Activated naive CD8-positive, alpha-beta T cell treated with anti-CD3 and anti-CD28 coated beads, Interleukin-2, amount 50 U/mL, for 24 hours (primary cell): ENCODE data around the gene CNTNAP2.

Source experiments
- ATAC-seq: fragments of 150-1000 bp; cut with Tn5 transposase; one replicate; pipeline ENCODE4 v1.10.0; 2021
- DNase-seq: peaks from one replicate; pipeline ENCODE4 v3.0.0; 2021
- H3K27ac Mint-ChIP-seq: one replicate; pipeline ENCODE4 v1.8.0; 2021; ENCODE audit warnings: mild to moderate bottlenecking, mixed read lengths
- H3K27me3 Mint-ChIP-seq: one replicate; pipeline ENCODE4 v1.8.0; 2021; ENCODE audit warnings: mixed read lengths
- H3K36me3 Mint-ChIP-seq: one replicate; pipeline ENCODE4 v1.8.0; 2021; ENCODE audit warnings: low read depth, mixed read lengths
- H3K4me1 Mint-ChIP-seq: one replicate; pipeline ENCODE4 v1.8.0; 2021; ENCODE audit warnings: mixed read lengths
- H3K4me3 Mint-ChIP-seq: one replicate; pipeline ENCODE4 v1.8.0; 2021; ENCODE audit warnings: mild to moderate bottlenecking, moderate library complexity, mixed read lengths
- H3K9me3 Mint-ChIP-seq: one replicate; pipeline ENCODE4 v1.8.0; 2021; ENCODE audit warnings: mixed read lengths

Gene CNTNAP2

GRCh38 chr7:146393346-146393745 lies 276.7 kb downstream of the CNTNAP2 start:
- DNase-seq (no peak), ATAC-seq (no peak)
- Mint-ChIP-seq H3K4me1 (no peaks in the 10 kb centered on the region), H3K36me3 (no peaks in the 10 kb centered on the region), H3K27me3 (no peaks in the 10 kb centered on the region), H3K4me3 (no peak overlapping the region), H3K27ac (no peak overlapping the region), H3K9me3 (no peaks in the 10 kb centered on the region)

- no peak overlapping the region for H3K27ac Mint-ChIP-seq
- H3K36me3 Mint-ChIP-seq: no peaks in the 10 kb centered on the region
- H3K4me3 Mint-ChIP-seq: no peak overlapping the region
- H3K4me1 Mint-ChIP-seq: no peaks in the 10 kb centered on the region
- H3K9me3 Mint-ChIP-seq: peaks cover 4% of the 10 kb centered on the region
- ATAC-seq (no peak), DNase-seq (no peak)
- no peaks in the 10 kb centered on the region for H3K27me3 Mint-ChIP-seq
Observed at GRCh38 chr7:146397141-146397540, 280.5 kb downstream of the CNTNAP2 start.

GRCh38 chr7:146401939-146402338 lies 285.3 kb downstream of the CNTNAP2 start:
- Mint-ChIP-seq H3K4me1 (no peaks in the 10 kb centered on the region), H3K27me3 (no peaks in the 10 kb centered on the region), H3K27ac (no peak overlapping the region), H3K36me3 (no peaks in the 10 kb centered on the region), H3K9me3 (peaks cover 14% of the 10 kb centered on the region), H3K4me3 (no peak overlapping the region)
- no peak for ATAC-seq
- no peak for DNase-seq

- Mint-ChIP-seq H3K9me3 (peaks cover 10% of the 10 kb centered on the region), H3K27ac (no peak overlapping the region), H3K36me3 (no peaks in the 10 kb centered on the region), H3K4me1 (no peaks in the 10 kb centered on the region), H3K27me3 (no peaks in the 10 kb centered on the region), H3K4me3 (no peak overlapping the region)
- ATAC-seq (no peak), DNase-seq (no peak)
Observed at GRCh38 chr7:146405737-146406136, 289.1 kb downstream of the CNTNAP2 start.

- no peak overlapping the region for H3K4me3 Mint-ChIP-seq
- H3K4me1 Mint-ChIP-seq: no peaks in the 10 kb centered on the region
- peaks cover 4% of the 10 kb centered on the region for H3K9me3 Mint-ChIP-seq
- ATAC-seq (no peak), DNase-seq (no peak)
- no peak overlapping the region for H3K27ac Mint-ChIP-seq
- no peaks in the 10 kb centered on the region for H3K27me3 Mint-ChIP-seq
- H3K36me3 Mint-ChIP-seq: no peaks in the 10 kb centered on the region
Observed at GRCh38 chr7:146411975-146412374, 295.4 kb downstream of the CNTNAP2 start.

GRCh38 chr7:146412781-146413180 lies 296.2 kb downstream of the CNTNAP2 start:
- H3K36me3 Mint-ChIP-seq: no peaks in the 10 kb centered on the region
- H3K27me3 Mint-ChIP-seq: no peaks in the 10 kb centered on the region
- H3K4me3 Mint-ChIP-seq: no peak overlapping the region
- no peaks in the 10 kb centered on the region for H3K4me1 Mint-ChIP-seq
- H3K9me3 Mint-ChIP-seq: peaks cover 4% of the 10 kb centered on the region
- no peak for DNase-seq
- H3K27ac Mint-ChIP-seq: no peak overlapping the region
- no peak for ATAC-seq

GRCh38 chr7:146414373-146414772 lies 297.8 kb downstream of the CNTNAP2 start:
- H3K36me3 Mint-ChIP-seq: no peaks in the 10 kb centered on the region
- no peaks in the 10 kb centered on the region for H3K4me1 Mint-ChIP-seq

GRCh38 chr7:146414937-146415336 lies 298.3 kb downstream of the CNTNAP2 start:
- no peak for ATAC-seq
- no peak overlapping the region for H3K4me3 Mint-ChIP-seq
- no peak for DNase-seq
- no peaks in the 10 kb centered on the region for H3K27me3 Mint-ChIP-seq
- H3K27ac Mint-ChIP-seq: no peak overlapping the region
- H3K4me1 Mint-ChIP-seq: no peaks in the 10 kb centered on the region
- H3K36me3 Mint-ChIP-seq: no peaks in the 10 kb centered on the region
- peaks cover 4% of the 10 kb centered on the region for H3K9me3 Mint-ChIP-seq

More at GRCh38 chr7:146414373-146414772, 297.8 kb downstream of the CNTNAP2 start:
- Mint-ChIP-seq H3K9me3 (peaks cover 4% of the 10 kb centered on the region), H3K4me3 (no peak overlapping the region), H3K27ac (no peak overlapping the region), H3K27me3 (no peaks in the 10 kb centered on the region)
- DNase-seq: no peak
- ATAC-seq: no peak

GRCh38 chr7:146417176-146417575 lies 300.6 kb downstream of the CNTNAP2 start:
- no peaks in the 10 kb centered on the region for H3K27me3 Mint-ChIP-seq
- H3K4me3 Mint-ChIP-seq: no peak overlapping the region
- H3K9me3 Mint-ChIP-seq: peaks cover 4% of the 10 kb centered on the region
- H3K4me1 Mint-ChIP-seq: no peaks in the 10 kb centered on the region
- no peaks in the 10 kb centered on the region for H3K36me3 Mint-ChIP-seq
- no peak overlapping the region for H3K27ac Mint-ChIP-seq
- ATAC-seq (no peak), DNase-seq (no peak)

- no peak for ATAC-seq
- Mint-ChIP-seq H3K4me1 (no peaks in the 10 kb centered on the region), H3K36me3 (no peaks in the 10 kb centered on the region), H3K4me3 (no peak overlapping the region), H3K27me3 (no peaks in the 10 kb centered on the region), H3K27ac (no peak overlapping the region), H3K9me3 (peaks cover 11% of the 10 kb centered on the region)
- no peak for DNase-seq
Observed at GRCh38 chr7:146423446-146423845, 306.8 kb downstream of the CNTNAP2 start.

- DNase-seq: no peak
- no peaks in the 10 kb centered on the region for H3K4me1 Mint-ChIP-seq
- H3K4me3 Mint-ChIP-seq: no peak overlapping the region
- no peaks in the 10 kb centered on the region for H3K27me3 Mint-ChIP-seq
- no peak overlapping the region for H3K27ac Mint-ChIP-seq
- ATAC-seq: no peak
- H3K9me3 Mint-ChIP-seq: peaks cover 16% of the 10 kb centered on the region
- no peaks in the 10 kb centered on the region for H3K36me3 Mint-ChIP-seq
Observed at GRCh38 chr7:146424084-146424483, 307.5 kb downstream of the CNTNAP2 start.

GRCh38 chr7:146433501-146433900 lies 316.9 kb downstream of the CNTNAP2 start:
- Mint-ChIP-seq H3K27ac (no peak overlapping the region), H3K9me3 (peaks cover 21% of the 10 kb centered on the region), H3K27me3 (no peaks in the 10 kb centered on the region), H3K4me3 (no peak overlapping the region), H3K36me3 (no peaks in the 10 kb centered on the region), H3K4me1 (no peaks in the 10 kb centered on the region)
- DNase-seq: no peak
- no peak for ATAC-seq

GRCh38 chr7:146443102-146443501 lies 326.5 kb downstream of the CNTNAP2 start:
- DNase-seq (no peak), ATAC-seq (no peak)
- Mint-ChIP-seq H3K4me3 (no peak overlapping the region), H3K9me3 (peaks cover 11% of the 10 kb centered on the region), H3K27me3 (no peaks in the 10 kb centered on the region), H3K36me3 (no peaks in the 10 kb centered on the region), H3K4me1 (no peaks in the 10 kb centered on the region), H3K27ac (no peak overlapping the region)

GRCh38 chr7:146449625-146450024 lies 333.0 kb downstream of the CNTNAP2 start:
- Mint-ChIP-seq H3K27ac (no peak overlapping the region), H3K4me3 (no peak overlapping the region), H3K36me3 (no peaks in the 10 kb centered on the region), H3K4me1 (no peaks in the 10 kb centered on the region), H3K9me3 (peaks cover 15% of the 10 kb centered on the region), H3K27me3 (no peaks in the 10 kb centered on the region)
- DNase-seq: no peak
- ATAC-seq: no peak

- H3K4me3 Mint-ChIP-seq: no peak overlapping the region
- H3K4me1 Mint-ChIP-seq: no peaks in the 10 kb centered on the region
- H3K9me3 Mint-ChIP-seq: peaks cover 15% of the 10 kb centered on the region
- no peak for DNase-seq
- no peaks in the 10 kb centered on the region for H3K36me3 Mint-ChIP-seq
- no peaks in the 10 kb centered on the region for H3K27me3 Mint-ChIP-seq
- no peak overlapping the region for H3K27ac Mint-ChIP-seq
- ATAC-seq: no peak
Observed at GRCh38 chr7:146455091-146455655, 338.6 kb downstream of the CNTNAP2 start.

- H3K36me3 Mint-ChIP-seq: no peaks in the 10 kb centered on the region
- ATAC-seq: no peak
- no peak overlapping the region for H3K4me3 Mint-ChIP-seq
- peaks cover 6% of the 10 kb centered on the region for H3K9me3 Mint-ChIP-seq
- H3K4me1 Mint-ChIP-seq: no peaks in the 10 kb centered on the region
- H3K27ac Mint-ChIP-seq: no peak overlapping the region
- no peak for DNase-seq
- H3K27me3 Mint-ChIP-seq: no peaks in the 10 kb centered on the region
Observed at GRCh38 chr7:146479040-146479439, 362.4 kb downstream of the CNTNAP2 start.
